KBM-7 (cell line): ENCODE results near the gene APOB.
"Not testable (repeated sequence)": the region's sequence is repeated elsewhere in the genome, so short reads cannot be mapped to it uniquely, and the experiment has no call there.

Experiments used
- DNase-seq: peaks from one replicate; pipeline ENCODE4 v3.0.0-alpha.2; 2015
- in situ Hi-C: fragments of 300-500 bp; cut with MboI; formaldehyde crosslinking; loops from 2 replicates; pipeline ENCODE4 v1.14.3; 2020; ENCODE audit warnings: low sequenced_read_pairs, low pct_unique_long_range_greater_than_20kb, mixed read lengths

APOB gene

DNA sequence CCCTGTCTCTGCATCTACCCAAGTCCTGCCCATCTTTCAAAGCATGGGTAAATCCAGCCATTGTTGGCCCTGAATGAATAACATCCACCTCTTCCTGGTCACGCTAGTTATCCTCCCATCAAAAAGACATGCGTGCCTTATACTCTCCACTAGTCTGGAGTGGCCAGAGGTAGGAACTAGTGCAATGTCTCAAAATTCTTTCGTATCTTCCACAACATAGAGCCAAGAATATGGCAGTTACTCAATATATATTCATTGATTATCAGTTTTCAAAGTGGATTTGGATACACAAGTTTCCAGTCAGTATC is 8.9 kb downstream of the APOB start:
- no peak for DNase-seq
- in situ Hi-C loops, result no loop called here

DNA sequence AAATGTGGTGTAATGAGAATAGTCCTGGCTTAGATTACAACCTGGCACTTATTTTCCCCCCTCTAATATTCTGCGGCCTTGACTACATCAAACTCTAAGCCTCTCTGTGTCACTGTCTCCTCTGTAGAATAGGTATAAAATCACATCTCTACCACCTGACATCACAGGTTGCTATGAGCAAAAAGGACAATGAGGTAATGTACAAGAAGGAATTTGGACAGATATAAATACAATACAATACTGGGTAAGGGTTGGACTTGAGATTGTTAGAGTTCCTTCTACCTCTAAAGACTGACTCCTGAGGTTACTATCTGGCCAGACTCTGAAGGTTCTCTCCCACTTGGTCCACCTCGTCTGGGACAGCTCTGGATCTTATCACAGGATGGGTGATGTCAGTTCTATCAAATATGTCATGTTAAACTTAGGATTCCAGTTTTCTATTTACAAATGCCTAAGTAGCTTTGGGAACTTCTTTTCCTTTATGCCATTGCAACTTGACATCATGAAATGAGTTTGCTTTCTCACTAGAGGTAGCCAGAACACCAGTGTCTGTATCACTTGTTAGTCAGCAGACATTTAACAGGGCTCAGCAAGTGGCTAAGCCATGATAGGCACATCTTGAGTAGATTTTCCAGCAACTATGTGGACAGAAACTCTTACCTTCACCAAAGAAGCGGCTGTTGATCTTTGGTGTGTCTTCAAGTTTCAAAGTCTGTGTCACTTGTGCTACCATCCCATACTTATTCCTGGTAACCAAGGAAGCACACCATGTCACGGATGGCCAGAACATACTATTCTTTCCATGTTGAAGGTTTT is 9.5 kb downstream of the APOB start:
- DNase-seq, result no peak
- in situ Hi-C loops, result no loop called here

DNA sequence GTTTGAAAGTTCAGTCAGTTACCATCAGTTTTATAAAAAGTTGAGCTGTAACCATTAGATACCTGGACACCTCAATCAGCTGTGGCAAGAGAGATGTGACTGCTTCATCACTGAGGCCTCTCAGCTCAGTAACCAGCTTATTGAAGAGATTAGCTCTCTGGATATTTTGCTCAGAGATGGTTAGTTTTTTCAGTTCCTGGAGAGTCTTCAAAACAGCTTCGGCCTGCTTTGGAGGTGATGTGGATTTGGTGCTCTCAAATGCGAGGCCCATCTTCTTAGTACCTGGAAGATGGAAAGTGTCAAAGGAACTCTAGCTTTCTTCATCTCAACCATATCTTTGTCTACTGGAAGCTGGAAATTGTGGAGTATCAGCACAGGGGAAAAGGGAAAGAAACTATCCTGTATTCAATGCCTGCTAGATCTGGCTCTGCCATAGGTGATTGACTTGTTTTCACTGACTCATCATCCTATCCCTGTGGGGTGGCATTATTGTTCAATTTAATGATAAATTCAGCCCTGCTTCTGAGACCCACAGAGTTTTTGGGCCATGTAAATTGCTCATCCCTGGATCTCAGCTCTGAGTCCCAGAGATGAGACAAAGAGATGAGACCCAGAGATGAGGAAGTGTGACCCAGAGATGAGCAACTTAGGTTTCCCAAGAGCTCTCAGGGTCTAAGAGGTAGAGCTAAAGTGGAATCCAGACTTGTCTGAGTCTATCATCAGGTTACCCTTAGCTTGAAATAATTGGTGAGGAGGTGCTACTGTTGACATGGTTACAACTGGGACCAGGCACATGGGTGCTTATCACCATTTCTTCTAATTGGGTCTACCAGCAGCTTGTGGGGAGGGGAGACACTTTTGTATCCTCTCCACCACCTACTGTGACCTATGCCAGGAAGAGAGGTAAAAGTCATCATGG is 10.4 kb downstream of the APOB start:
- in situ Hi-C loops, result no loop called here
- no peak for DNase-seq

DNA sequence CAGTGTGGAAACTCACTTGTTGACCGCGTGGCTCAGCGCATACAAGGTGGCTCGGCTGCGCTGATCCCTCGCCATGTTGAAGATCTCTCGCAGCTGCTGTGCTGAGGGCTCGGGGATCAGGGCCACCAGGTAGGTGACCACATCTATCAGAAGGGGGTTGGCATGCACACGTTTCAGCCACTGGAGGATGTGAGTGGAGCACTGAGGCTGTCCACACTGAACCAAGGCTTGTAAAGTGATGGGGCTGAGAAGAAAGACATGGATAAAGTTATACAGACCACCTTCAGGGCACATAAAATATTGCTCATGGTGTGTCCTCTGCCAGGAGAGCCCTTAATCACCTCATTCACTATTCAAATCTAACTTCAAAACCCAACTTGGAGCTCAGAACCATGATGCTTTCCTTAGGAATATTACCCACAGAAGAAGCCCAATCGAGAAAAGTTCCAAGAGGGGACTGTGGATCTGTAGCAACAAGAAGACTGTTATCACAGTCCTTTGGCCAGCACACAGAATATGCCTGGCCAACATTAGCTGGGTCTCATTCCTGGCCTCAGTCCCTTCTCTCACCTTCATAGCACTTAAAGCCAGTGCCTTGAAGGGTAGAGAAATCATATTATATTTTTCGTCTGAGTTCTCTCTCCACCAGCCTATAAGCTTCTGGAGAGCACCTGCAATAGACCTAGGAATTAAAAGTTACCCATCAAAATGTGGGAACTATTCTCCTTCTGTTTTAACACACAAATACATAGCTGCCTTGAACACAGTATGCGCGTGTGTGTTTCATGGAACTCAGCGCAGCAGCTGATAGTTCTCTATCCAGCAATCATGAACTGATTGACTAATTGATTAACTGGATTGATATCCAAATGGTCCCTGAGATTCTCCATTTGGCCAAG is 11.3 kb downstream of the APOB start:
- no peak for DNase-seq
- in situ Hi-C loops, result no loop called here

DNA sequence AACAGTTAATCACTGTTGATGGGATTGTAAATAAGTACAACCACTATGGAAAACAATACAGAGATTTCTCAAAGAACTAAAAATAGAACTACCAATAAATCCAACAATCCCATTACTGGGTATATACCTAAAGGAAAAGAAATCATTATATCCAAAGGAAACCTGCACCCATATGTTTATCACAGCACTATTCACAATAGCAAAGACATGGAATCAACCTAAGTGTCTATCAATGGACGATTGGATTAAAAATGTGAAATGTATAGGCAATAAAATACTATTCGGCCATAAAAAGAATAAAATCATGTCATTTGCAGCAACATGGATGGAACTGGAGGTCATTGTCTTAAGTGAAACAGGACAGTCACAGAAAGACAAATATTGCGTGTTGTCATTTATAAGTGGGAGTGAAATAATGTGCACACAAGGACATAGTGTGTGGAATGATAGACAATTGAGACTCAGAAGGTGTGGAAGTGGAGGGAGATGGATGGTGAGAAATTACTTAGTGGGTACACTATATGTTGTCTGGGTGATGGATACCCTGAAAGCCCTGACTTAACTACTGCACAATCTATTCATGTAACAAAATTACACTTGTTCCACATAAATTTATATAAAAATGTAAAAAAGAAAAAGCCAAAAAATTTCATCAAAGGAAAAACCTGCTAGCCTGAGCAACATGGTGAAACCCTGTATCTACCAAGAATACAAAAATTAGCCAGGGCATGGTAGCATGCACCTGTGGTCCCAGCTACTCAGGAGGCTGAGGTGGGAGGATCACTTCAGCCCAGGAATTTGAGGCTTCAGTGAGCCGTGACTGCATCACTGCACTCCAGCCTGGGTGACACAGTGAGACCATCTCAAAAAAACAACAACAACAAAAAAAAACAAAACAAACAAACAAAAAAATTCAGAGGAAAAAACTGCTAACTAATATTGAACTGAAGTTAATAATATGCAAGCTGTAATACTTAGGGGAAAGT is 12.6 kb downstream of the APOB start:
- DNase-seq, result no peak
- in situ Hi-C loops, result no loop called here

DNA sequence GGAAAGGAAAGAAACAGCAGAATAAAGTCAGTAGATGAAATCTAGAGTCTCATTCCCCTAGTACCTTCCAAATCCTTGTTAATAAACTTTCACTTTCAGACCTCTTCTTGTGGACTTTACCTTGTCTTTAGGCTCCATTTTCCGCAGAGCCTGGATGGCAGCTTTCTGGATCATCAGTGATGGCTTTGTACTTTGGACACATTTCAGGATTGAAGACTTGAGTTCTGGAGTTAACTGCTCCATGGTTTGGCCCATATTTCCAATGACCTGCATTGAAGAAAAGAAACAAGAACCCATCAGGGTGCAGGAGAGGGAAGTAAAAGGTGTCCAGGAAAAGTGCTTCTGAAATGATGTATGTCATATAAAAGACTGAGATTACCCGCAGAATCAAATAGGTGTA is 14.4 kb downstream of the APOB start:
- in situ Hi-C loops, result no loop called here
- DNase-seq, result no peak

DNA sequence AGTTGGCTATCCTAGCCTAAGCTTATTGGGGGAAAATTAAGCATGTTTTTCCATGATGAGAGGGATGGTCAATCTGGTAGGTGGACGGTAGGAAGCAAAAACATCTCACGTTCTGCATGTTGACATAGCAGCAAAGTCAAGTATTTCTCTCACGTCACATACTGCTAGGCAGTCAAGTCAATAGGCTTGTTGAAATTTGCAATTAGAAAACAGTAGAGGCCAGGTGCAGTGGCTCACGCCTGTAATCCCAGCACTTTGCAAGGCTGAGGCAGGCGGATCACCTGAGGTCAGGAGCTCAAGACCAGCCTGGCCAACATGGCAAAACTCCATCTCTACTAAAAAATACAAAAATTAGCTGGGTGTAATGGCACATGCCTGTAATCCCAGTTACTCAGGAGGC is 14.9 kb downstream of the APOB start:
- in situ Hi-C loops, DNase-seq: not testable (repeated sequence)

DNA sequence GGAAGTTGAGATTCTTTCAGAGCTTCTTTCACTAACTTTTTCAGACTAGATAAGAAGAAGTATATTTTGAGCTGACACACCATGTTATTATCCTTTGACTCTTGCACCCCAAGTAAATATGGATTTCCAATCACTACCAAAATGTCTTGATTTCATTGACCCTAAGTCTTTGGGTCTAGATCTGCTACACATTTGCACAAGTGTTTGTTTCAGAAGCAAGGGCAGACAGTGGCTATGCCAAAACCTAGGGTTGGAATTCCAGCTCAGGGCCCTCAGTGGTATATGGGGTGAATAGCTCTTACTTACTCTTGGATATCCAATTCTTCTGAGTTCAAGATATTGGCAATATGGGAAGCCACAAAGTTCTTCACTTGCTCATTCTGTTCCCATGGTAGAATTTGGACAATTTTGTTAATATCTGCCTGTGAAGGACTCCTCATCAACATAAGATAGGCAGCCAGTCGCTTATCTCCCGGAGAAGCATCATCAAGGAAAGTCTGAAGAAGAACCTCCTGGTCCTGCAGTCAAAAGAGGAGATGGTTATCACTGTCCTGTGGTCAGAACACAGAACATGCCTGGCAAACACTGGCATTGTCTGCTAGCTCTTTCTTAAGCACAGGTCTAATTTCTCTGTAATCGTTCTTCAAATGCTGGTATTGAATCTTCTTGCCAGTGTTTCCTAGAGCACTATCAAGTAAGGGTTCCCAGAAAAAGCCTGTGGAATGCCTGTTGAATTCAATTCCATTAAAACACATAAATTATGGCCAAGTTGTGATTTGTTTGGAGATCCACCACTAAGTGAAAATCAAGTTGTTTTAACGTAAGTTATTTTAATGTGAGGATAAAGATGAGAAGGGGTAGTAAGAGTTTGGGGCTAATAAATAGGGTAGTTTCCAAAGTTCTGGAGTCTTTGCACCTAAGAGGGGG is 15.6 kb downstream of the APOB start:
- in situ Hi-C loops, result no loop called here
- no peak for DNase-seq

DNA sequence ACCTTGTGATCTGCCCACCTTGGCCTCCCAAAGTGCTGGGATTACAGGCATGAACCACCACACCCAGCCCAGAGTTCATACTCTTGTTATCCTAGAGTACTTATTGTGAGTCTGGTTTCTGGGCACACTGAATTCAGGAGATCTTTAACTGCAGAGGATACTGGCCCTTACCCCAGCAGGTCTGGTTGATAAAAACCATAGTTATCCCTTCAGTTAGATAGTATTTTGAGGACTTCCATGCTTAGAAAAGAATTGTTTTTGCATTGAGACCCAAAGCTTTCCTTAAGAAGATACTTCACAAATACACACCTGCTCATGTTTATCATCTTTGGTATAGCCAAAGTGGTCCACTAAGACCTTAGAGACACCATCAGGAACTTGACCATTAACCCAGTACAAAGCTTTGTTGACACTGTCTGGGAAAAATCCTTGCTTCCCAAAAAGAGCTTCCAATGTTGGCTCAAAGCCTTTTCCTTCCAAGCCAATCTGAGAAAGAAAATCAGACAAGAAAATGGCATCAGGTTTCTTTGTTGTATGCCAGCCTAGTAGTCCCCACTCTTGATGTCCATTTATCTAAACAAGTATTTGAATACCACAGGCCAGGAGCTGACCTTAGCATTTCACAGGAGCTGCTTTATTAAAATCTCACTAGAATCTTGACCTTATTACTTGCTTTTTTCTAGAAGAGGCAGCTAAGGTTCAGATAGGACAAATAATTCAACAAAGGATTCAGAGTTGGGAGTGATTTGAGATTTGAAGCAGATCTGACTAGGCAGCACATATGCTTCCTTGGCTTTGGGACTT is 17.2 kb downstream of the APOB start:
- DNase-seq, result no peak
- in situ Hi-C loops, result no loop called here

DNA sequence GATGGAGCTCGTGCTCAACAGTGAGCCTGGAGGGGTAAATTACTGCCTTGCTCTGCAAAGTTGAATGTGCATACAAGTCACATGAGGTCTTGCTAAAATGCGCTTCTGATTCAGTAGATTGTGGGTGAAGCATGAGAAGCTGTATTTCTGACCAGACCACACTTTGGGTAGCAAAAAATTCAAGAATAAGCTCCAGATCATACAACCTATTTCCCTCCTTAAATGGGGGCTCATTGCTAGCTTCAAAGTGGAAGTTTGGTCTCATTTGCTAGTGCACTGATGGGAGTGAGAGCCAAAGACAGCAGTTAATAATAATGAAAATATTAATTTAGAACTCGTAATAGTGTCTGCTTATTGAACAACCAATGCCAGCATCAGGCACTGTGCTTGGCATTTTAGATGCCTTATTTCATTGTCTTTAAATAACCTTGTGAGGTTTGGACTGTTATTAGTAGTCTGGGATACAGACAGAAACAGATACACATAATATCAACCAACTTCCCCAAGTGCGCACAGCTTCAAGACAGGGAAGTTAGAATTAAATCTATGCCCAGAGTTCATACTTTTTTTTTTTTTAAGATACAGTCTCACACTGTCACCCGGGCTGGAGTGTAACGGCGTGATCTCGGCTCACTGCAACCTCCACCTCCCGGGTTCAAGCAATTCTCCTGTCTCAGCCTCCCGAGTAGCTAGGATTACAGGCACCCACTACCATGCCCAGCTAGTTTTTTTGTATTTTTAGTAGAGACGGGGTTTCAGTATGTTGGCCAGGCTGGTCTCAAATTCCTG is 18.0 kb downstream of the APOB start:
- in situ Hi-C loops, result no loop called here
- no peak for DNase-seq

DNA sequence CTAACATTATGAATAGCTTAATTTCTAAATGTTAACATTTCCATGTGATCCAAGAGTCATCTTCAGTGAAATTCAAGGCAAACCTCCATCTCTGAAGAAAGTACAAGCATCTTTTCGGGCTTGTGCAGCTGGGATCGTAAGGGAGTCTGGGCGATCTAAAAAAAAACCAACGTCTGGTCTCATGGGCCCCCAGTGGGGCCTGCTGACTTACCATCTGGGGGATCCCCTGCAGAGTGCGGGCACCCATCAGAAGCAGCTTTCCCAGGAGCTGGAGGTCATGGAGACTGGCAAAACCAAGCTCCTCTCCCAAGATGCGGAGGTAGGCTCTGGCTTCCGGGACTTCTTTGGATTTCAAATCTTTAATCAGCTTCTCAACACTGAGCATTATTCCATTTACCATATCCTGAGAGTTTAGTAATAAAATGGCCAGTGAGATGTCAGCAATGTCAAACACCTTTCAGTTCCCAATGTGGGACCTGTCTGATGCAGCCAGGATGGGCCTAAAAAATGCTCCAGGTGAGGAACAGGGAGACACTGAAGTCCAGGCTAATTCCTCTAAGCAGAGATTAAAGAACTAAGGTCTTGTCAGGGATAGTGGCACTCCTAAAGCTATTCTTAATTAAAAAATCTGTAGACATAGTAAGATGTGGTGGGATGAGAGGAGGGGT is 19.0 kb downstream of the APOB start:
- no peak for DNase-seq
- in situ Hi-C loops, result no loop called here

DNA sequence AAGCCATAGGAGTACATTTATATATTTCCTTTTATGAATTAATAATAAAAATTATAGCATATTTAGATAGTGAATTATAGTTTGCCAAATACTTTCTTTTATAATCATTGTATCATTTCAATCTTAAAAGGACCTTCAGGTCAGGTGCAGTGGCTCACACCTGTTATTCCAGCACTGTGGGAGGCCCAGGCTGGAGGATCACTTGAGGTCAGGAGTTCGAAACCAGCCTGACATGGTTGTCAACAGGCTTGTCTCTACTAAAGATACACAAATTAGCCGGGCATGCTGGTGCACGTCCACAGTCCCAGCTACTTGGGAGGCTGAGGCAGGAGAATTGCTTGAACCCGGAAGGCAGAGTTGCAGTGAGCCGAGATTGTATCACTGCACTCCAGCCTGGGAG is 19.7 kb downstream of the APOB start:
- in situ Hi-C loops, result no loop called here
- no peak for DNase-seq

DNA sequence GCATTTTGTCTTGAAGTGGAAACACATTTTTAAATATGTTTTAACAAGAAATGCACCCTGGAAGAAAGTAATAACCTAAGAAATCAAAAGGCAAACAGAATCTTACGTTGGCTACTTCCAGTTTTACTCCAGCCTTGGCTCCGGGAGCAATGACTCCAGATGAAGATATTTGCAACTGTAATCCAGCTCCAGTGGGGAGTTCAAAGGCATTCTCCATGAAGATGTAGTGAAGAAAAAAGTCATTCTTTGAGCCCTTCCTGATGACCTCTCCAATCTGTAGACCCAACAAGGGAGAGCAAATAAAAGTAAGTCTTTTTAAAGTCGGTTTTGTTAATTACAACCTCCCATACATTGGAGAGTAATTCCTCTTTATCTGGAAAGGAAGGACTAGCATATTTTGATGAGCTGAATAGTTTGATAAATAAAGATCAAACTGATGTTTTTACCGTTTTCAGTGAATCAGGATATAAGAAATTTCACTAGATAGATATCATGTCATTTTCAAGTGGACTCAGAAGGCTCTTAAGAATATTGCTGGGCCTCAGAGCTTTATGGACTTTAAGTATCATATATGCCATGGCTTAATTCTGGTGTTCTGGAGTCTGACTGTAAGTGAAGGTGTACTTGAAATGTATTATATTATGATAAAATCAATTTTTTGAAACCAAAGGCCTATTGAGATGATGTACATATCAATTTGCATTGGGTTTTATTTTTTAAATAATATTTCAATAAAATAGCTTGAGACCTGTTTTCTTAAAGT is 20.3 kb downstream of the APOB start:
- DNase-seq, result no peak
- in situ Hi-C loops, result no loop called here

DNA sequence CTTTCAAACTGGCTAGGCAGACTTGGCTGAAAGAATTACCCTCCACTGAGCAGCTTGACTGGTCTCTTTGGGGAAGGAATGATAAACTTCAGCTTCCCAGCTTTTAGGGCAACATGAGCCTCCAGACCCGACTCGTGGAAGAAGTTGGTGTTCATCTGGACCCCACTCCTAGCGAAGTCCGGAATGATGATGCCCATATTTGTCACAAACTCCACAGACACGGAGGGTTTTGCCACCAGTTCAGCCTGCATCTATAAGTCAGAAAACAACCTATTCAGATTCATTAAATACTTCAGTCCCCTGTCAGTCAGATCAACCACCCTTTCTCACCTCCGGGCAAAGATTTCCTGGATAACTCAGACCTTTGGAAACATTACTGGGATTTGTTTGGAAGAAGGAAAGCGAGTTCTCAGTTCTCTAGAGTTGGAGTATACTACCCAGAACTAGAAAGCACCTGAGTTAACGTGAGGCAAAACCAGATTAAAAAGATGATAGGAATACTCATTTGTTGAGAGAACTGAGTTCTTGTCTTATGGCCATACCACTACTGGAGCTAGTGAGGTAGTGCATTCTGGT is 21.0 kb downstream of the APOB start:
- in situ Hi-C loops, result no loop called here
- no peak for DNase-seq

DNA sequence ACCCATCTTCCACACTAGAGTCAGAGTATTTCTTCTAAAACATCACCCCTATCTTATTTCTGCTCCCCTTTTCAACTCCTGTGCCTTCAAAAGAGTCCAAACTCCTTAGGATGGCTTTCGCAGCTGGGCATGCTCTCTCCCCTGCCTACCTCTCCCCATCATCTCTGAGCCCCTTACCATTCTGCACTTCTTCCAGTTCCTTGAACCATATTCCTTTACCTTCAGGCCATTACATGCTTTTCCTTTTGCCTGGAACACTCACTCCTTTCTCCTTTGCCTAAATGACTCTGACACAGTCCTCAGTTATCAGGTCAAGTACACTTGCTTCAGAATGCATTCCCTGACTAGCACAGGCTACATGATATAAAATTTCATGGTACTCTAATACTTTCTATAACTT is 22.4 kb downstream of the APOB start:
- no peak for DNase-seq
- in situ Hi-C loops, result no loop called here
